ENCODE measurements around the gene MPHOSPH10. TPM values are rescaled to one million over a fixed set of nuclear protein-coding genes. Genes with fewer than 3 reads are reported as not detected.
"Not testable (repeated sequence)": the region's sequence is repeated elsewhere in the genome, so short reads cannot be mapped to it uniquely, and the experiment has no call there.

Gene MPHOSPH10
- total and polyA plus RNA-seq, 4 donors, result 16.8 to 40.6 (median 25.0) TPM

GRCh38 chr2:71174207-71174606 lies 43.8 kb downstream of the MPHOSPH10 start:
- H3K36me3 ChIP-seq (ENCODE audit: control insufficient read depth in 4 of 4, insufficient read depth in 4 of 4, low read length in 4 of 4), result no peaks in the 10 kb centered on the region
- peaks cover 0 to 2% (median 0%) of the 10 kb centered on the region in 4 donors for H3K9me3 ChIP-seq (ENCODE audit: control insufficient read depth in 4 of 4, insufficient read depth in 3 of 4, low read length in 3 of 4)
- H3K27ac ChIP-seq (ENCODE audit: low read depth in 1 of 2, low read length in 1 of 2), result no peak overlapping the region
- TF ChIP-seq, protein P1, sequence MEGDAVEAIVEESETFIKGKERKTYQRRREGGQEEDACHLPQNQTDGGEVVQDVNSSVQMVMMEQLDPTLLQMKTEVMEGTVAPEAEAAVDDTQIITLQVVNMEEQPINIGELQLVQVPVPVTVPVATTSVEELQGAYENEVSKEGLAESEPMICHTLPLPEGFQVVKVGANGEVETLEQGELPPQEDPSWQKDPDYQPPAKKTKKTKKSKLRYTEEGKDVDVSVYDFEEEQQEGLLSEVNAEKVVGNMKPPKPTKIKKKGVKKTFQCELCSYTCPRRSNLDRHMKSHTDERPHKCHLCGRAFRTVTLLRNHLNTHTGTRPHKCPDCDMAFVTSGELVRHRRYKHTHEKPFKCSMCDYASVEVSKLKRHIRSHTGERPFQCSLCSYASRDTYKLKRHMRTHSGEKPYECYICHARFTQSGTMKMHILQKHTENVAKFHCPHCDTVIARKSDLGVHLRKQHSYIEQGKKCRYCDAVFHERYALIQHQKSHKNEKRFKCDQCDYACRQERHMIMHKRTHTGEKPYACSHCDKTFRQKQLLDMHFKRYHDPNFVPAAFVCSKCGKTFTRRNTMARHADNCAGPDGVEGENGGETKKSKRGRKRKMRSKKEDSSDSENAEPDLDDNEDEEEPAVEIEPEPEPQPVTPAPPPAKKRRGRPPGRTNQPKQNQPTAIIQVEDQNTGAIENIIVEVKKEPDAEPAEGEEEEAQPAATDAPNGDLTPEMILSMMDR (IDR thresholded peaks at IDR 0.05; ENCODE audit: control extremely low read depth, extremely low read depth), result no peak
- H3K4me3 ChIP-seq, result no peak overlapping the region
- ATAC-seq (ENCODE audit: insufficient read depth, low FRiP score) (no peak), DNase-seq (no peak)
- no peaks in the 10 kb centered on the region for H3K4me1 ChIP-seq (ENCODE audit: control insufficient read depth in 5 of 5, insufficient read depth in 5 of 5, low read length in 5 of 5)
- H3K27me3 ChIP-seq (ENCODE audit: control insufficient read depth in 3 of 3, insufficient read depth in 3 of 3, low read length in 2 of 3), result peaks cover 0 to 4% (median 0%) of the 10 kb centered on the region in 3 donors
- no peak overlapping the region for H3K9ac ChIP-seq (ENCODE audit: insufficient read depth in 1 of 2, low read length in 2 of 2)
- WGBS, 2 donors, result 49 to 61% methylated on average over 3 of the region's 3 CpGs

DNA sequence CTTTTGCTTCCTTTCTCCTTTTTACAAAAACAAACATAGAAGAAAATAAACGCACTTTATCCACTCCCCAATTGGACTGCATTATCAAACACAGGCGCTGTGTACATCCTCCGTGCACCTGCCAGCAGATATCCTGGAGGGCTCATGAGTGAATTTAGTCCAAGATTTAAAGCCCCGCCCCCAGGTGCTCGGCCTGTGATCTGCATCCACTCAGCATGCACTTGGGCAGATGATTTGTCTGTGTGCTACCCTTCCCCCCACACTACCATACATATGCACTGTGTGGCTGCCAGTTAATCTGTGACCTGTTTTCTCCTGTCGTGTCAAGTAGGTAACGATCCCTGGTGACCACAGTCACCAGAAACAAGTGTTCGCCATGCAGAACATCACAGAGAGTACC lies 48.4 kb downstream of the MPHOSPH10 start:
- H3K9ac ChIP-seq (ENCODE audit: insufficient read depth in 1 of 2, low read length in 2 of 2); DNase-seq: not testable (repeated sequence)
- 72 to 89% methylated on average over 8 of the region's 8 CpGs for WGBS, 2 donors

DNA sequence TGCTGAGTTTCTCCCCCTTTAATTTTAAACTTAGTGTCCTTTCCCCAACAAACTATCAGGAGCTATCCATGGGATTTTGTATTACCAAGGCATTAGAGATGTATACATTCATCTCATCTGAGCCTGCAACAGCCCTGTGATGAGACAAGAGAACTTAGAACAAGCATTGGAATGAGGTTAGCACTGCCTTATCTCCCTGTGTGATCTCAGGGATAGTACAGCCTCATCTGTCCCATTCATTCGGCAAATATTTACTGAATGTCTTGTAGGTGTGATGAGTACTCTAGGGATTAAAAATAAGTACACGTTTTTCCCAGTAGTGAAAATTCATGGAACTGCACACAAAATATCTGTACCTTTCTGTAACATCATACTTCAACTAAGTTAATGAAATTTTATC lies 50.9 kb downstream of the MPHOSPH10 start:
- 77 to 93% methylated on average over 2 of the region's 2 CpGs for WGBS, 2 donors
- no peak overlapping the region for H3K27ac ChIP-seq (ENCODE audit: low read depth in 1 of 2, low read length in 1 of 2)
- TF ChIP-seq, protein P1 (IDR thresholded peaks at IDR 0.05; ENCODE audit: control extremely low read depth, extremely low read depth), result no peak
- DNase-seq (no peak), ATAC-seq (ENCODE audit: insufficient read depth, low FRiP score) (no peak)
- no peak overlapping the region for H3K9ac ChIP-seq (ENCODE audit: insufficient read depth in 1 of 2, low read length in 2 of 2)
- no peaks in the 10 kb centered on the region for H3K27me3 ChIP-seq (ENCODE audit: control insufficient read depth in 3 of 3, insufficient read depth in 3 of 3, low read length in 2 of 3)
- peaks cover 0 to 5% (median 0%) of the 10 kb centered on the region in 5 donors for H3K4me1 ChIP-seq (ENCODE audit: control insufficient read depth in 5 of 5, insufficient read depth in 5 of 5, low read length in 5 of 5)
- no peak overlapping the region for H3K4me3 ChIP-seq
- H3K9me3 ChIP-seq (ENCODE audit: control insufficient read depth in 4 of 4, insufficient read depth in 3 of 4, low read length in 3 of 4), result no peaks in the 10 kb centered on the region
- H3K36me3 ChIP-seq (ENCODE audit: control insufficient read depth in 4 of 4, insufficient read depth in 4 of 4, low read length in 4 of 4), result peaks cover 0 to 2% (median 0%) of the 10 kb centered on the region in 4 donors

More for the DNA sequence above, 48.4 kb downstream of the MPHOSPH10 start:
- not testable (repeated sequence) for ATAC-seq (ENCODE audit: insufficient read depth, low FRiP score); H3K9me3 ChIP-seq (ENCODE audit: control insufficient read depth in 4 of 4, insufficient read depth in 3 of 4, low read length in 3 of 4); H3K36me3 ChIP-seq (ENCODE audit: control insufficient read depth in 4 of 4, insufficient read depth in 4 of 4, low read length in 4 of 4); H3K4me1 ChIP-seq (ENCODE audit: control insufficient read depth in 5 of 5, insufficient read depth in 5 of 5, low read length in 5 of 5); H3K27me3 ChIP-seq (ENCODE audit: control insufficient read depth in 3 of 3, insufficient read depth in 3 of 3, low read length in 2 of 3); H3K4me3 ChIP-seq; H3K27ac ChIP-seq (ENCODE audit: low read depth in 1 of 2, low read length in 1 of 2)

- ATAC-seq (ENCODE audit: insufficient read depth, low FRiP score); H3K4me1 ChIP-seq (ENCODE audit: control insufficient read depth in 5 of 5, insufficient read depth in 5 of 5, low read length in 5 of 5); H3K27me3 ChIP-seq (ENCODE audit: control insufficient read depth in 3 of 3, insufficient read depth in 3 of 3, low read length in 2 of 3); H3K9ac ChIP-seq (ENCODE audit: insufficient read depth in 1 of 2, low read length in 2 of 2); H3K4me3 ChIP-seq; H3K27ac ChIP-seq (ENCODE audit: low read depth in 1 of 2, low read length in 1 of 2); H3K9me3 ChIP-seq (ENCODE audit: control insufficient read depth in 4 of 4, insufficient read depth in 3 of 4, low read length in 3 of 4): not testable (repeated sequence)
- H3K36me3 ChIP-seq (ENCODE audit: control insufficient read depth in 4 of 4, insufficient read depth in 4 of 4, low read length in 4 of 4), result peaks cover 0 to 10% (median under 1%) of the 10 kb centered on the region in 4 donors
- 4 to 40% methylated on average over 2 of the region's 5 CpGs for WGBS, 2 donors
- peak in 2 of 3 donors; percentile 84 to 89 for DNase-seq
Observed at GRCh38 chr2:71183306-71184115, 53.1 kb downstream of the MPHOSPH10 start.
